SK-N-SH (cell line): Measurements from ENCODE around the gene ADK. TPM values are rescaled to one million over a fixed set of nuclear protein-coding genes. Genes with fewer than 3 reads are reported as not detected.

Experiments
- CTCF ChIA-PET: fragments of 300-600, 350-600 bp; formaldehyde crosslinking; extraction: SDS; loops from one replicate; lab custom pipeline; 2021; lab: Yijun Ruan, JAX
- POLR2A ChIA-PET: fragments of 350-600 bp; sonication (Branson Sonifier 250); formaldehyde crosslinking; extraction: SDS; loops from one replicate; lab custom pipeline; 2020; ENCODE audit warnings: antibody characterized with exemption, inconsistent platforms; lab: Yijun Ruan, JAX
- DNase-seq: peaks from one replicate; pipeline ENCODE4 v3.0.0; 2012
- H2AFZ ChIP-seq: fragments of 200-600 bp; sonication (generic); 2 replicates; pipeline ENCODE4 v1.8.1; 2016; ENCODE audit warnings: antibody characterized with exemption, mild to moderate bottlenecking, low read depth
- H3F3A ChIP-seq: fragments of 200-600 bp; sonication (generic); replicated peaks from 2 replicates; pipeline ENCODE3; 2016; ENCODE audit warnings: antibody characterized with exemption, mild to moderate bottlenecking; ENCODE audit not compliant: insufficient read depth
- H3K27ac ChIP-seq, 2 experiments: fragments of 200-500 bp in 1 of 2; fragments of 200-600 bp in 1 of 2; sonication (Bioruptor generic) in 1 of 2; sonication (generic), shearing (Covaris generic) in 1 of 2; 2 replicates each; pipeline versions ENCODE4 v1.5.1 to v1.6.1; 2014 to 2016; ENCODE audit warnings: low read depth in 2 of 2, inconsistent platforms in 1 of 2, low read length in 1 of 2, mild to moderate bottlenecking in 1 of 2, mixed read lengths in 1 of 2
- H3K27me3 ChIP-seq: fragments of 200-600 bp; sonication (generic), shearing (Covaris generic); 2 replicates; pipeline ENCODE4 v1.6.1; 2016; ENCODE audit warnings: mixed run types; ENCODE audit not compliant: insufficient read depth
- H3K36me3 ChIP-seq, 2 experiments: fragments of 200-500 bp in 1 of 2; fragments of 200-600 bp in 1 of 2; sonication (Bioruptor generic) in 1 of 2; sonication (generic) in 1 of 2; replicated peaks in 1 of 2; 2 replicates each; pipeline versions ENCODE3 to v1.5.1; 2014 to 2016; ENCODE audit warnings: low read length in 1 of 2, mild to moderate bottlenecking in 1 of 2; ENCODE audit not compliant: insufficient read depth in 2 of 2, control insufficient read depth in 1 of 2
- H3K4me1 ChIP-seq, 2 experiments: fragments of 200-500 bp in 1 of 2; fragments of 200-600 bp in 1 of 2; sonication (Bioruptor generic) in 1 of 2; sonication (generic), shearing (Covaris generic) in 1 of 2; 2 replicates each; pipeline versions ENCODE4 v1.5.1 to v1.6.1; 2014 to 2016; ENCODE audit warnings: low read depth in 1 of 2, low read length in 1 of 2, mixed run types in 1 of 2; ENCODE audit not compliant: insufficient read depth in 2 of 2, control insufficient read depth in 1 of 2
- H3K4me2 ChIP-seq: fragments of 200-600 bp; sonication (generic), shearing (Covaris generic); 2 replicates; pipeline ENCODE4 v1.6.1; 2017; ENCODE audit warnings: mixed run types
- H3K4me3 ChIP-seq, 2 experiments: fragments of 200-500 bp in 1 of 2; fragments of 200-600 bp in 1 of 2; sonication (Bioruptor generic) in 1 of 2; sonication (generic), shearing (Covaris generic) in 1 of 2; 2 replicates each; pipeline versions ENCODE4 v1.5.1 to v1.8.1; 2014 to 2016; ENCODE audit warnings: low read depth in 2 of 2, inconsistent platforms in 1 of 2, low read length in 1 of 2, mild to moderate bottlenecking in 1 of 2, mixed read lengths in 1 of 2, moderate library complexity in 1 of 2
- H3K79me2 ChIP-seq: fragments of 200-600 bp; sonication (generic); 2 replicates; pipeline ENCODE4 v1.8.1; 2017; ENCODE audit warnings: mild to moderate bottlenecking; ENCODE audit not compliant: insufficient read depth
- H3K9ac ChIP-seq: fragments of 200-600 bp; sonication (generic); 2 replicates; pipeline ENCODE4 v1.6.1; 2017; ENCODE audit warnings: mixed run types
- H3K9me2 ChIP-seq: fragments of 200-600 bp; sonication (generic); 2 replicates; pipeline ENCODE4 v1.6.1; 2017; ENCODE audit warnings: mixed run types
- H3K9me3 ChIP-seq: fragments of 200-600 bp; sonication (generic); 2 replicates; pipeline ENCODE4 v1.6.1; 2017; ENCODE audit warnings: mixed run types, mild to moderate bottlenecking, moderate library complexity
- H4K20me1 ChIP-seq: fragments of 200-600 bp; sonication (generic); 2 replicates; pipeline ENCODE4 v1.6.1; 2017; ENCODE audit warnings: mild to moderate bottlenecking, mixed run types; ENCODE audit not compliant: insufficient read depth
- CTCF ChIP-seq: fragments of 200-600 bp; sonication (generic); IDR thresholded peaks from 2 replicates; pipeline ENCODE4 v1.6.1; 2017; ENCODE audit warnings: antibody characterized with exemption, mild to moderate bottlenecking, moderate library complexity
- EP300 ChIP-seq, 2 experiments: IDR thresholded peaks; 2 replicates each; pipeline versions ENCODE4 v1.4.0 to v1.6.1; 2012; ENCODE audit warnings: borderline replicate concordance in 1 of 2, low read depth in 1 of 2, low read length in 1 of 2
- FOXJ3 ChIP-seq: sonication (generic); formaldehyde crosslinking; IDR thresholded peaks from 2 replicates; pipeline ENCODE4 v1.5.1; 2020; ENCODE audit warnings: mild to moderate bottlenecking, missing genetic modification reagents
- FOXM1 ChIP-seq: IDR thresholded peaks from 2 replicates; pipeline ENCODE4 v1.4.0; 2012; ENCODE audit warnings: low read depth, mild to moderate bottlenecking
- JUND ChIP-seq: IDR thresholded peaks from 2 replicates; pipeline ENCODE4 v1.4.0; 2012
- NFIC ChIP-seq: IDR thresholded peaks from 2 replicates; pipeline ENCODE4 v1.4.0; 2012; ENCODE audit warnings: borderline replicate concordance
- PBX3 ChIP-seq: IDR thresholded peaks from 2 replicates; pipeline ENCODE4; 2012
- RAD21 ChIP-seq: IDR thresholded peaks from 2 replicates; pipeline ENCODE4 v1.6.1; 2012; ENCODE audit warnings: mild to moderate bottlenecking, low read length
- RCOR1 ChIP-seq: fragments of 150-350 bp; IDR thresholded peaks from 2 replicates; pipeline ENCODE4 v1.6.1; 2017; ENCODE audit warnings: antibody characterized with exemption, low read length
- RXRA ChIP-seq: IDR thresholded peaks from 2 replicates; pipeline ENCODE4 v1.4.0; 2012; ENCODE audit warnings: low read depth, mild to moderate bottlenecking, borderline replicate concordance
- TAF1 ChIP-seq: IDR thresholded peaks from 2 replicates; pipeline ENCODE4 v1.6.1; 2012; ENCODE audit warnings: low read depth, mild to moderate bottlenecking, low read length, moderate library complexity, borderline replicate concordance
- TCF12 ChIP-seq: IDR thresholded peaks from 2 replicates; pipeline ENCODE4 v1.4.0; 2012
- USF2 ChIP-seq: fragments of 150-350 bp; IDR thresholded peaks from 2 replicates; pipeline ENCODE4 v1.6.1; 2017; ENCODE audit warnings: antibody characterized with exemption, low read length, low read depth, borderline replicate concordance
- ZBTB33 ChIP-seq: IDR thresholded peaks from 2 replicates; pipeline ENCODE4 v1.4.0; 2012; ENCODE audit warnings: low read depth, borderline replicate concordance
- WGBS: methylation state at CpG from one replicate; pipeline ENCODE4 v1.1.6; 2017; ENCODE audit warnings: low lambda C conversion rate; 5-methylcytosine and 5-hydroxymethylcytosine counted together
- polyA plus RNA-seq, 3 experiments: library from polyadenylated mRNA; depleted of rRNA; stranded (reverse); fragments of >200 nt; gene quantifications; 2 replicates each; pipeline ENCODE4 v1.2.3, GENCODE V29; 2012

Gene ADK
- polyA plus RNA-seq, 1 of the 3 experiments (the other 2 are of a cell fraction) = 25.1 TPM

GRCh38 chr10:74704629-74705357 lies 553.8 kb downstream of the ADK start:
- TF ChIP-seq NFIC (no peak), RAD21 (no peak), FOXM1 (no peak), FOXJ3 (CRISPR knock-in tag) (no peak), RCOR1 (no peak), JUND (no peak)
- H3K9ac ChIP-seq = no peak overlapping the region
- no peaks in the 10 kb centered on the region for H3K9me2 ChIP-seq
- H3K36me3 ChIP-seq = peaks cover 0 to 30% of the 10 kb centered on the region in 2 experiments
- no peaks in the 10 kb centered on the region for H3K79me2 ChIP-seq
- ChIA-PET CTCF (interaction anchor here (1.2 to 1.6 kb wide), 2 partner anchors 13 to 22 kb away, joined by 3 to 4 read pairs; no protein-coding TSS in a partner anchor), POLR2A (no interaction called here)
- H3K9me3 ChIP-seq = no peaks in the 10 kb centered on the region; the same call in 1 of the 2 replicates
- 72% methylated on average over 3 of the region's 3 CpGs for WGBS
- no peaks in the 10 kb centered on the region for H3F3A ChIP-seq
- H3K4me2 ChIP-seq = no peak overlapping the region
- H3K27me3 ChIP-seq = no peaks in the 10 kb centered on the region
- H3K4me3 ChIP-seq = no peak overlapping the region
- no peaks in the 10 kb centered on the region for H4K20me1 ChIP-seq
- no peaks in the 10 kb centered on the region for H3K4me1 ChIP-seq
- no peak overlapping the region for H2AFZ ChIP-seq
- H3K27ac ChIP-seq = no peak overlapping the region
- no peak for DNase-seq

- Histone ChIP-seq H3K27me3 (no peaks in the 10 kb centered on the region), H3K36me3 (peaks cover 0 to 30% of the 10 kb centered on the region in 2 experiments), H3K9ac (no peak overlapping the region), H3K4me2 (no peak overlapping the region), H3K9me3 (no peaks in the 10 kb centered on the region; the same call in 1 of the 2 replicates), H3K79me2 (no peaks in the 10 kb centered on the region), H4K20me1 (no peaks in the 10 kb centered on the region), H3K9me2 (no peaks in the 10 kb centered on the region), H3K27ac (no peak overlapping the region), H3F3A (no peaks in the 10 kb centered on the region), H2AFZ (no peak overlapping the region), H3K4me1 (no peaks in the 10 kb centered on the region), H3K4me3 (no peak overlapping the region)
- ChIA-PET CTCF (interaction anchor here (1.6 kb wide), 1 partner anchor 13 kb away, joined by 4 read pairs; no protein-coding TSS in a partner anchor), POLR2A (no interaction called here)
- no peak for DNase-seq
- WGBS = 93% methylated on average over 3 of the region's 3 CpGs
- TF ChIP-seq TCF12 (no peak), FOXM1 (no peak), TAF1 (no peak), EP300 (IDR thresholded peaks at IDR 0.05; ENCODE audit: borderline replicate concordance in 1 of 2, low read depth in 1 of 2, low read length in 1 of 2) (no peak), RXRA (no peak), RCOR1 (no peak), CTCF (no peak), JUND (no peak), USF2 (no peak), ZBTB33 (no peak), PBX3 (no peak)
These were observed 554.4 kb downstream of the ADK start for GRCh38 chr10:74705358-74705980.
